Measurements from ENCODE around the gene FBXL19. TPM values are rescaled to one million over a fixed set of nuclear protein-coding genes. Genes with fewer than 3 reads are reported as not detected.
A peak's percentile ranks its signal among the peaks of the same experiment; 100 is the strongest.

The FBXL19 gene
- total RNA-seq, 2 donors from 2014 or later = 12.6 to 13.2 TPM

GRCh38 chr16:30989469-30990047 lies 66.2 kb downstream of the FBXL19 start:
- ATAC-seq (no peak), DNase-seq (no peak)

GRCh38 chr16:30990105-30990504 lies 66.7 kb downstream of the FBXL19 start:
- no peaks in the 10 kb centered on the region for H3K9me3 ChIP-seq (ENCODE audit: control insufficient read depth, low read length, poor library complexity, severe bottlenecking)
- Mint-ChIP-seq H3K36me3 (ENCODE audit: low read depth) (no peaks in the 10 kb centered on the region), H3K4me1 (peaks cover 2% of the 10 kb centered on the region), H3K27me3 (no peaks in the 10 kb centered on the region), H3K4me3 (no peak overlapping the region), H3K27ac (no peak overlapping the region)
- ATAC-seq (no peak), DNase-seq (no peak)

More at GRCh38 chr16:30989469-30990047, 66.2 kb downstream of the FBXL19 start:
- H3K27ac Mint-ChIP-seq = no peak overlapping the region
- peaks cover 2% of the 10 kb centered on the region for H3K4me1 Mint-ChIP-seq
- no peaks in the 10 kb centered on the region for H3K27me3 Mint-ChIP-seq
- H3K4me3 Mint-ChIP-seq = no peak overlapping the region
- H3K9me3 ChIP-seq (ENCODE audit: control insufficient read depth, low read length, poor library complexity, severe bottlenecking) = no peaks in the 10 kb centered on the region
- H3K36me3 Mint-ChIP-seq (ENCODE audit: low read depth) = no peaks in the 10 kb centered on the region

GRCh38 chr16:30991052-30991451 lies 67.7 kb downstream of the FBXL19 start:
- H3K9me3 ChIP-seq (ENCODE audit: control insufficient read depth, low read length, poor library complexity, severe bottlenecking) = no peaks in the 10 kb centered on the region
- Mint-ChIP-seq H3K4me1 (peaks cover 2% of the 10 kb centered on the region), H3K27ac (no peak overlapping the region), H3K4me3 (no peak overlapping the region), H3K36me3 (ENCODE audit: low read depth) (no peaks in the 10 kb centered on the region), H3K27me3 (no peaks in the 10 kb centered on the region)
- no peak for DNase-seq
- no peak for ATAC-seq

- H3K4me1 Mint-ChIP-seq = peaks cover 4% of the 10 kb centered on the region
- H3K36me3 Mint-ChIP-seq (ENCODE audit: low read depth) = no peaks in the 10 kb centered on the region
- DNase-seq (no peak), ATAC-seq (no peak)
- H3K27me3 Mint-ChIP-seq = no peaks in the 10 kb centered on the region
- H3K27ac Mint-ChIP-seq = no peak overlapping the region
- no peak overlapping the region for H3K4me3 Mint-ChIP-seq
- no peaks in the 10 kb centered on the region for H3K9me3 ChIP-seq (ENCODE audit: control insufficient read depth, low read length, poor library complexity, severe bottlenecking)
Measured at GRCh38 chr16:30992276-30992780, 69.0 kb downstream of the FBXL19 start.

GRCh38 chr16:30992931-30993816 lies 69.8 kb downstream of the FBXL19 start:
- Mint-ChIP-seq H3K4me3 (no peak overlapping the region), H3K27ac (no peak overlapping the region), H3K36me3 (ENCODE audit: low read depth) (no peaks in the 10 kb centered on the region), H3K27me3 (no peaks in the 10 kb centered on the region), H3K4me1 (peaks cover 4% of the 10 kb centered on the region)
- H3K9me3 ChIP-seq (ENCODE audit: control insufficient read depth, low read length, poor library complexity, severe bottlenecking) = no peaks in the 10 kb centered on the region
- no peak for ATAC-seq
- no peak for DNase-seq

- ATAC-seq = no peak
- Mint-ChIP-seq H3K36me3 (ENCODE audit: low read depth) (no peaks in the 10 kb centered on the region), H3K27ac (no peak overlapping the region), H3K27me3 (no peaks in the 10 kb centered on the region), H3K4me3 (peak overlapping the region; percentile 50), H3K4me1 (peaks cover 4% of the 10 kb centered on the region)
- DNase-seq = no peak
- H3K9me3 ChIP-seq (ENCODE audit: control insufficient read depth, low read length, poor library complexity, severe bottlenecking) = no peaks in the 10 kb centered on the region
Measured at GRCh38 chr16:30995927-30996323, 72.6 kb downstream of the FBXL19 start.

DNA sequence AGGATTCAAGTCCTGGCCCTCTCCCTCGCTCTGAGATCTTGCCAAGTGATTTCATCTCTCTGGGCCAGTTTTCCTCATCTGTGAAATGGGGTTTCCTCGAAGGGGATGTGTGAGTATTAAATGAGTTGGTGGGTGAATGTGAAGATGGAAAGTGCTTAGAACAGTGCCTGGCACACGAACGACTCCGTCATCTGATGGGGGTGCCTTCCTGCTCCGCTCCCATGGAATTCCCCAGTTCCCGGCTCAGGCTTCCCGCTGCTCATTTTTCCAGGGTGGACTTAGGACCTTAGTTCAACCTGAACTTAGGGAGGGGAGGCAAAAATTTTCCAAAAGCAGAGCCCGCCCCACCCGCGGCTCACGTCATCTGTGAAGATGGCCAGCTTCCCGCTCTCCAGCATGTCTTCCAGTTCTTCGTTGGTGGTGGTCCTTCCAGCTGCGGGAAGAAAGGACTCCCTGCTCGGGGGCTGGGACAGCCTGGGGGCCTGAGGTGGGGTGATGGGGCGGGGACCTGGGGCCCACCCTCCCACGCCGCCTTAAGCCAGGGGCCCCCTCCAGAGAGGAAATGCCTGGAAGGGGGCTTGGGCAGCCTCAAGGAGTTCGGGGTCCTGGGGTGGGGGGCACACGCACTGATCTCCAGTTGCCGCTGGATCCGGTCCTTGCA lies 73.1 kb downstream of the FBXL19 start:
- DNase-seq (no peak), ATAC-seq (no peak)
- H3K4me1 Mint-ChIP-seq = peaks cover 2% of the 10 kb centered on the region
- H3K9me3 ChIP-seq (ENCODE audit: control insufficient read depth, low read length, poor library complexity, severe bottlenecking) = no peaks in the 10 kb centered on the region
- peak overlapping the region; percentile 50 for H3K4me3 Mint-ChIP-seq
- H3K36me3 Mint-ChIP-seq (ENCODE audit: low read depth) = no peaks in the 10 kb centered on the region
- H3K27me3 Mint-ChIP-seq = no peaks in the 10 kb centered on the region
- no peak overlapping the region for H3K27ac Mint-ChIP-seq

DNA sequence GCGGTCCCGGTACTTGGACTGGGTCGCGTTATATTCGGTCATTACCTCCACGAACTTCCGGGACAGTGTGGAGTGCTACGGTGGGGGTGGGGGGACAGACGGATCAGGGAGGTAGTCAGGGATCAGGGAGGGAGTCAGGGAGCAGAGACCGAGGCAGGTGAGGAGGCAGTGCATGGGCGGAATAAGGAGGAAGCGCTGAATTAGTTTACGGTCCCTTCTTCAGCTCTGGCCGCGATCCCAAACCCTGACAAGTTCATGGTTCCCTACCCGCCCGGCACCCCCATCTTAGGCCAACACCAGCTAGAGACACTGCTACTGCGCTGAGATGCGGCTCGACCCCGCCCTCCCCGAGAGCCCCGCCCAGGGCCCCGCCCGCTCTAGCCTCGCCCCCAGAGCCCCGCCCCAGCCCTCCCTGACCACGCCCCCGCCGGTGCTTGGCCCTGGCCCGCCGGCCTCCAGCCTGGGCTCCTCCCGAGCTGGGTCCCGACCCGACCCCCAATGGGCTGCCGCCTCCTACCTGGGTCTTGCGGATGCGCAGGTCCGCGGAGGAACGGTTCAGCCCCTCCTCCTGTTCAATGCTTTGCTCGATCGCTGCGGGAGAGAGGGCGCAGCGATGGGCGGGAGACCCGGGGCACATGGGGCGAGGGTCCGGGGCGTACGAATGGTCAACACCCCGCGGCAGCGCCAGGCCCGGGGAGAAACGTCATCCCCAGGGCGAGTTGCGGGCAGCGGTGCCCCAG lies 73.8 kb downstream of the FBXL19 start:
- no peaks in the 10 kb centered on the region for H3K9me3 ChIP-seq (ENCODE audit: control insufficient read depth, low read length, poor library complexity, severe bottlenecking)
- Mint-ChIP-seq H3K27ac (no peak overlapping the region), H3K27me3 (no peaks in the 10 kb centered on the region), H3K36me3 (ENCODE audit: low read depth) (no peaks in the 10 kb centered on the region), H3K4me3 (peak overlapping the region; percentile 33), H3K4me1 (peaks cover 2% of the 10 kb centered on the region)
- DNase-seq (peak; percentile 60 to 85 (median 82)), ATAC-seq (peak; percentile 99)

- DNase-seq = no peak
- Mint-ChIP-seq H3K27ac (no peak overlapping the region), H3K4me1 (peaks cover 2% of the 10 kb centered on the region), H3K27me3 (no peaks in the 10 kb centered on the region), H3K4me3 (peak overlapping the region; percentile 33), H3K36me3 (ENCODE audit: low read depth) (no peaks in the 10 kb centered on the region)
- no peaks in the 10 kb centered on the region for H3K9me3 ChIP-seq (ENCODE audit: control insufficient read depth, low read length, poor library complexity, severe bottlenecking)
- no peak for ATAC-seq
Measured at GRCh38 chr16:30997725-30998711, 74.6 kb downstream of the FBXL19 start.

Other genes starting within 250 kb of the FBXL19 start
- 10 to 100 TPM; 86.9 to 90.5 TPM for gene SRCAP, start 224.4 kb upstream of the FBXL19 start, total RNA-seq
- gene PHKG2, start 175.1 kb upstream of the FBXL19 start, total RNA-seq = 10 to 100 TPM; 31.6 to 38.1 TPM
- gene CFAP119, start 161.5 kb upstream of the FBXL19 start, total RNA-seq = 1 to 10 TPM; 1.1 to 2.0 TPM
- 10 to 100 TPM; 57.8 to 64.5 TPM for gene RNF40, start 161.2 kb upstream of the FBXL19 start, total RNA-seq
- gene ZNF629, start 136.4 kb upstream of the FBXL19 start, total RNA-seq = 1 to 10 TPM; 1.4 to 1.5 TPM
- 10 to 100 TPM; 22.5 to 22.8 TPM for gene BCL7C, start 29.5 kb upstream of the FBXL19 start, total RNA-seq
- under 1 TPM in 1 of 2 donors, not detected in 1; 0.26 TPM for gene CTF1, start 27.0 kb upstream of the FBXL19 start, total RNA-seq
- 1 to 10 TPM; 6.4 to 7.5 TPM for gene ORAI3, start 25.5 kb downstream of the FBXL19 start, total RNA-seq
- 10 to 100 TPM; 31.3 to 45.5 TPM for gene SETD1A, start 34.2 kb downstream of the FBXL19 start, total RNA-seq
- gene HSD3B7, start 61.6 kb downstream of the FBXL19 start, total RNA-seq = under 1 TPM; 0.21 to 0.60 TPM
- gene STX1B, start 87.1 kb downstream of the FBXL19 start, total RNA-seq = under 1 TPM; 0.27 to 0.47 TPM
- gene STX4, start 110.0 kb downstream of the FBXL19 start, total RNA-seq = 10 to 100 TPM; 72.0 to 72.1 TPM
- gene ZNF668, start 150.7 kb downstream of the FBXL19 start, total RNA-seq = 10 to 100 TPM in 1 of 2 donors, 1 to 10 TPM in 1; 9.6 to 12.1 TPM
- gene ZNF646, start 150.8 kb downstream of the FBXL19 start, total RNA-seq = 10 to 100 TPM; 17.0 to 21.7 TPM
- gene PRSS53, start 165.4 kb downstream of the FBXL19 start, total RNA-seq = 1 to 10 TPM; 3.2 to 4.4 TPM
- gene VKORC1, start 171.2 kb downstream of the FBXL19 start, total RNA-seq = 10 to 100 TPM; 30.6 to 31.7 TPM
- gene BCKDK, start 184.8 kb downstream of the FBXL19 start, total RNA-seq = 1 to 10 TPM; 8.5 to 9.9 TPM
- gene KAT8, start 194.1 kb downstream of the FBXL19 start, total RNA-seq = 10 to 100 TPM; 86.7 to 97.6 TPM
- not detected for gene PRSS8, start 212.2 kb downstream of the FBXL19 start, total RNA-seq
- under 1 TPM; 0.10 to 0.47 TPM for gene PRSS36, start 226.5 kb downstream of the FBXL19 start, total RNA-seq

Measured in T-helper 17 cell (primary cell).